Pericardium fibroblast (primary cell): Measurements from ENCODE around the gene RGS13. TPM values are rescaled to one million over a fixed set of nuclear protein-coding genes. Genes with fewer than 3 reads are reported as not detected.

Experiments used
- total RNA-seq: library from RNA; depleted of rRNA; stranded (reverse); fragments of >200 nt; gene quantifications from 2 replicates; pipeline ENCODE4 v1.2.3, GENCODE V29; 2015

RGS13 gene
- total RNA-seq: not detected in 2 replicates

GRCh38 chr1:192635939-192636338 is at the start of gene RGS13:
Gene RGS13 (plus strand): TSS chr1:192636147. CDS start chr1:192644335, 8,188 bp downstream.

Other genes starting within 250 kb of the RGS13 start
- gene RGS1, start 60.4 kb upstream of the RGS13 start, total RNA-seq: not detected in 2 replicates
- 9.3 and 17.0 TPM in 2 replicates for gene RGS2, start 172.9 kb downstream of the RGS13 start, total RNA-seq